D341Med (cell line): ENCODE results near the gene RGP1.

Source experiments
- DNase-seq: peaks from one replicate; pipeline ENCODE4 v3.0.0; 2012; ENCODE audit warnings: low spot score

The RGP1 gene

GRCh38 chr9:35748858-35749514, at the start of gene RGP1, which contains the start of gene GBA2:
Gene RGP1, plus strand, starts transcription at chr9:35749287. Its CDS starts 469 bp downstream, at chr9:35749756.
Gene GBA2, minus strand, starts transcription at chr9:35749228. Its CDS starts 524 bp downstream, at chr9:35748704.
- DNase-seq, result peak; percentile 89

GRCh38 chr9:35700031-35700430, 49.1 kb upstream of the RGP1 start:
- no peak for DNase-seq

GRCh38 chr9:35700942-35701341, 48.1 kb upstream of the RGP1 start:
- DNase-seq, result no peak

GRCh38 chr9:35702696-35703095, 46.4 kb upstream of the RGP1 start:
- DNase-seq, result no peak

- no peak for DNase-seq
Measured at GRCh38 chr9:35703906-35704672, 45.0 kb upstream of the RGP1 start.

GRCh38 chr9:35705372-35705771, 43.7 kb upstream of the RGP1 start:
- no peak for DNase-seq

GRCh38 chr9:35705836-35706430, 43.2 kb upstream of the RGP1 start:
- DNase-seq, result no peak

- DNase-seq, result no peak
Measured at GRCh38 chr9:35706951-35707350, 42.1 kb upstream of the RGP1 start.

GRCh38 chr9:35708146-35708545, 40.9 kb upstream of the RGP1 start:
- DNase-seq, result no peak

GRCh38 chr9:35710818-35711500, 38.1 kb upstream of the RGP1 start:
- DNase-seq, result no peak

GRCh38 chr9:35711501-35712428, 37.3 kb upstream of the RGP1 start:
- no peak for DNase-seq

- DNase-seq, result no peak
Measured at GRCh38 chr9:35712762-35713400, 36.2 kb upstream of the RGP1 start.

GRCh38 chr9:35713578-35713977, 35.5 kb upstream of the RGP1 start:
- no peak for DNase-seq

GRCh38 chr9:35714123-35714522, 35.0 kb upstream of the RGP1 start:
- no peak for DNase-seq

GRCh38 chr9:35714579-35715252, 34.4 kb upstream of the RGP1 start:
- no peak for DNase-seq

- no peak for DNase-seq
Measured at GRCh38 chr9:35716230-35716629, 32.9 kb upstream of the RGP1 start.

GRCh38 chr9:35717132-35717870, 31.8 kb upstream of the RGP1 start:
- DNase-seq, result no peak

- no peak for DNase-seq
Measured at GRCh38 chr9:35718721-35719511, 30.2 kb upstream of the RGP1 start.

- DNase-seq, result no peak
Measured at GRCh38 chr9:35719546-35719945, 29.5 kb upstream of the RGP1 start.
